Liver (tissue), 9 donors: ENCODE results near the gene PPP1R2B. TPM values are rescaled to one million over a fixed set of nuclear protein-coding genes. Genes with fewer than 3 reads are reported as not detected.
"Not testable (repeated sequence)": the region's sequence is repeated elsewhere in the genome, so short reads cannot be mapped to it uniquely, and the experiment has no call there.

Source experiments
- DNase-seq: peaks from one replicate; pipeline ENCODE4 v3.0.0-alpha.2; 2017; ENCODE audit warnings: low spot score
- H3K27ac ChIP-seq, 2 donors: one replicate each; pipeline ENCODE4 v1.7.0; 2013; ENCODE audit warnings: inconsistent platforms in 2 of 2, low read length in 2 of 2, control low read depth in 1 of 2, low read depth in 1 of 2, mild to moderate bottlenecking in 1 of 2
- H3K27me3 ChIP-seq, 4 donors: one replicate each; pipeline versions ENCODE4 v1.6.1 to v1.7.0; 2013; ENCODE audit warnings: low read length in 3 of 4, inconsistent platforms in 1 of 4, mild to moderate bottlenecking in 1 of 4, moderate library complexity in 1 of 4; ENCODE audit not compliant: control insufficient read depth in 4 of 4, insufficient read depth in 4 of 4
- H3K36me3 ChIP-seq, 4 donors: one replicate each; pipeline versions ENCODE4 v1.6.1 to v1.7.0; 2013; ENCODE audit warnings: low read length in 3 of 4, mild to moderate bottlenecking in 3 of 4, low read depth in 1 of 4, moderate library complexity in 1 of 4; ENCODE audit not compliant: control insufficient read depth in 4 of 4, insufficient read depth in 3 of 4
- H3K4me1 ChIP-seq, 4 donors: one replicate each; pipeline versions ENCODE4 v1.6.1 to v1.7.0; 2013; ENCODE audit warnings: low read length in 3 of 4, mild to moderate bottlenecking in 3 of 4, moderate library complexity in 1 of 4; ENCODE audit not compliant: control insufficient read depth in 4 of 4, insufficient read depth in 4 of 4
- H3K4me3 ChIP-seq, 3 donors: one replicate each; pipeline versions ENCODE4 v1.6.1 to v1.7.0; 2013; ENCODE audit warnings: low read length in 3 of 3, control low read depth in 1 of 3, low read depth in 1 of 3, mild to moderate bottlenecking in 1 of 3
- H3K9ac ChIP-seq, 2 donors: one replicate each; pipeline ENCODE4 v1.7.0; 2013; ENCODE audit warnings: low read length in 2 of 2, mild to moderate bottlenecking in 2 of 2, moderate library complexity in 2 of 2, control low read depth in 1 of 2, low read depth in 1 of 2
- H3K9me3 ChIP-seq, 4 donors: one replicate each; pipeline versions ENCODE4 v1.6.1 to v1.7.0; 2013; ENCODE audit warnings: low read length in 3 of 4; ENCODE audit not compliant: control insufficient read depth in 4 of 4
- ATF3 ChIP-seq: IDR thresholded peaks from 2 replicates; pipeline ENCODE4 v1.6.1; 2016; ENCODE audit warnings: antibody characterized with exemption
- CTCF ChIP-seq: fragments of 150-350 bp; IDR thresholded peaks from 2 replicates; pipeline ENCODE4 v1.5.1; 2017; ENCODE audit warnings: improper control_type of control experiment, low read depth, low read length; ENCODE audit not compliant: missing input control
- EGR1 ChIP-seq, 2 donors: IDR thresholded peaks; 2 replicates each; pipeline ENCODE4 v1.6.1; 2016 to 2018; ENCODE audit warnings: antibody characterized with exemption in 2 of 2, low read depth in 2 of 2
- FOXA1 ChIP-seq: IDR thresholded peaks from 2 replicates; pipeline ENCODE4 v1.6.1; 2016; ENCODE audit warnings: antibody characterized with exemption
- FOXA2 ChIP-seq: IDR thresholded peaks from 2 replicates; pipeline ENCODE4 v1.6.1; 2016; ENCODE audit warnings: antibody characterized with exemption
- GABPA ChIP-seq, 2 donors: IDR thresholded peaks in 1 of 2; conservative IDR thresholded peaks in 1 of 2; 2 replicates each; pipeline ENCODE4 v1.6.1; 2016; ENCODE audit warnings: antibody characterized with exemption in 2 of 2, mild to moderate bottlenecking in 1 of 2, moderate library complexity in 1 of 2
- HNF4A ChIP-seq, 2 donors: conservative IDR thresholded peaks; 2 replicates each; pipeline ENCODE4 v1.6.1; 2016; ENCODE audit warnings: antibody characterized with exemption in 2 of 2, mild to moderate bottlenecking in 2 of 2
- HNF4G ChIP-seq: IDR thresholded peaks from 2 replicates; pipeline ENCODE4 v1.6.1; 2016; ENCODE audit warnings: antibody characterized with exemption
- JUND ChIP-seq, 2 donors: IDR thresholded peaks; 2 replicates each; pipeline ENCODE4 v1.6.1; 2016; ENCODE audit warnings: antibody characterized with exemption in 2 of 2
- MAX ChIP-seq: IDR thresholded peaks from 2 replicates; pipeline ENCODE4 v1.6.1; 2016; ENCODE audit warnings: antibody characterized with exemption
- NR2F2 ChIP-seq: IDR thresholded peaks from 2 replicates; pipeline ENCODE4 v1.6.1; 2016; ENCODE audit warnings: antibody characterized with exemption
- RAD21 ChIP-seq, 2 donors: IDR thresholded peaks; 2 replicates each; pipeline ENCODE4 v1.6.1; 2016; ENCODE audit warnings: antibody characterized with exemption in 2 of 2, mild to moderate bottlenecking in 2 of 2
- REST ChIP-seq: IDR thresholded peaks from 2 replicates; pipeline ENCODE4 v1.6.1; 2016; ENCODE audit warnings: antibody characterized with exemption, mild to moderate bottlenecking
- RXRA ChIP-seq, 2 donors: IDR thresholded peaks; 2 replicates each; pipeline ENCODE4 v1.6.1; 2017 to 2018; ENCODE audit warnings: antibody characterized with exemption in 2 of 2, mild to moderate bottlenecking in 1 of 2
- SP1 ChIP-seq: IDR thresholded peaks from 2 replicates; pipeline ENCODE4 v1.6.1; 2018; ENCODE audit warnings: antibody characterized with exemption, mild to moderate bottlenecking
- TAF1 ChIP-seq: conservative IDR thresholded peaks from 2 replicates; pipeline ENCODE4 v1.6.1; 2016; ENCODE audit warnings: antibody characterized with exemption, mild to moderate bottlenecking
- YY1 ChIP-seq: IDR thresholded peaks from 2 replicates; pipeline ENCODE4 v1.6.1; 2016; ENCODE audit warnings: antibody characterized with exemption, mild to moderate bottlenecking
- ZBTB33 ChIP-seq: IDR thresholded peaks from 2 replicates; pipeline ENCODE4 v1.6.1; 2016; ENCODE audit warnings: antibody characterized with exemption
- WGBS: extraction: QIAGEN DNeasy Blood & Tissue Kit; methylation state at CpG from one replicate; pipeline ENCODE4 v1.1.7; 2013; 5-methylcytosine and 5-hydroxymethylcytosine counted together
- polyA plus RNA-seq, 2 donors: library from polyadenylated mRNA; stranded (reverse) in 1 of 2; unstranded in 1 of 2; fragments of 200-250 nt in 1 of 2; fragments of >200 nt in 1 of 2; fragmentation: Nextera tagmentation in 1 of 2; extraction: Ambion mirVana in 1 of 2; gene quantifications; one replicate each; pipeline versions ENCODE4 v1.2.1 to v1.2.3, GENCODE V29; 2013 to 2015
- total RNA-seq, 2 donors: library from RNA; depleted of rRNA; stranded (reverse); fragments of >200 nt; gene quantifications; one replicate each; pipeline ENCODE4 v1.2.3, GENCODE V29; 2014
- donor health status: healthy.
- donor health status: healthy.
- donor health status: healthy.
- donor health status: healthy.
- donor health status: healthy.

The PPP1R2B gene
- total and polyA plus RNA-seq, 4 donors: not detected

- peaks cover 0 to 3% (median under 1%) of the 10 kb centered on the region in 4 donors for H3K27me3 ChIP-seq
- no peak for TF ChIP-seq SP1
- TF ChIP-seq REST: no peak
- no peak for TF ChIP-seq TAF1
- no peak for TF ChIP-seq RAD21 (IDR thresholded peaks at IDR 0.05)
- no peak for TF ChIP-seq FOXA2
- TF ChIP-seq HNF4G: no peak
- no peak for TF ChIP-seq YY1
- TF ChIP-seq FOXA1: no peak
- TF ChIP-seq ZBTB33: no peak
- TF ChIP-seq EGR1 (IDR thresholded peaks at IDR 0.05; ENCODE audit: low read depth in 2 of 2): no peak
- TF ChIP-seq CTCF: no peak
- no peak for TF ChIP-seq RXRA (IDR thresholded peaks at IDR 0.05)
- TF ChIP-seq JUND (IDR thresholded peaks at IDR 0.05): no peak
- TF ChIP-seq HNF4A (conservative IDR thresholded peaks at IDR 0.05): no peak
- no peak for TF ChIP-seq NR2F2
- TF ChIP-seq MAX: no peak
- TF ChIP-seq ATF3: no peak
- no peak for TF ChIP-seq GABPA (IDR thresholded peaks at IDR 0.05 in 1 of 2, conservative IDR thresholded peaks at IDR 0.05 in 1 of 2)
- no peaks in the 10 kb centered on the region for H3K4me1 ChIP-seq
- H3K36me3 ChIP-seq: no peaks in the 10 kb centered on the region
- no peak for DNase-seq
- H3K27ac ChIP-seq: no peak overlapping the region
- 86% methylated on average over 2 of the region's 2 CpGs for WGBS
- no peak overlapping the region for H3K9ac ChIP-seq
- peaks cover 0 to 4% (median under 1%) of the 10 kb centered on the region in 4 donors for H3K9me3 ChIP-seq
- no peak overlapping the region for H3K4me3 ChIP-seq
These were observed 3.2 kb upstream of the PPP1R2B start for GRCh38 chr5:156846914-156847313.

GRCh38 chr5:156848447-156848846 lies 1.6 kb upstream of the PPP1R2B start:
- H3K27me3 ChIP-seq, H3K36me3 ChIP-seq, H3K27ac ChIP-seq, H3K4me1 ChIP-seq, H3K4me3 ChIP-seq, DNase-seq, H3K9me3 ChIP-seq, H3K9ac ChIP-seq: not testable (repeated sequence)
- WGBS: 78% methylated on average over 1 of the region's 1 CpG
